ENCODE results near the gene ACACA.

GRCh38 chr17:37130984-37131446, 275.6 kb downstream of the ACACA start:
- no peak for TF ChIP-seq CTCF (conservative IDR thresholded peaks at IDR 0.05; ENCODE audit: low read depth, low read length)
- no peak for TF ChIP-seq EZH2 (IDR thresholded peaks at IDR 0.05; ENCODE audit: low read length, unreplicated experiment)
